HG03520 (cell line): ENCODE results near the gene AKR1C8.
"Not testable (repeated sequence)": the region's sequence is repeated elsewhere in the genome, so short reads cannot be mapped to it uniquely, and the experiment has no call there.

ENCODE experiments used
- ATAC-seq: cut with Tn5 transposase; IDR thresholded peaks from one replicate; pipeline ENCODE4 v1.9.1; 2021; ENCODE audit warnings: mild to moderate bottlenecking, moderate library complexity; ENCODE audit not compliant: unreplicated experiment

Gene AKR1C8

GRCh38 chr10:5168897-5169420, 16.0 kb downstream of the AKR1C8 start:
- ATAC-seq, result no peak

GRCh38 chr10:5165738-5166137, 19.2 kb downstream of the AKR1C8 start:
- ATAC-seq, result no peak

GRCh38 chr10:5163487-5163886, 21.5 kb downstream of the AKR1C8 start:
- no peak for ATAC-seq

DNA sequence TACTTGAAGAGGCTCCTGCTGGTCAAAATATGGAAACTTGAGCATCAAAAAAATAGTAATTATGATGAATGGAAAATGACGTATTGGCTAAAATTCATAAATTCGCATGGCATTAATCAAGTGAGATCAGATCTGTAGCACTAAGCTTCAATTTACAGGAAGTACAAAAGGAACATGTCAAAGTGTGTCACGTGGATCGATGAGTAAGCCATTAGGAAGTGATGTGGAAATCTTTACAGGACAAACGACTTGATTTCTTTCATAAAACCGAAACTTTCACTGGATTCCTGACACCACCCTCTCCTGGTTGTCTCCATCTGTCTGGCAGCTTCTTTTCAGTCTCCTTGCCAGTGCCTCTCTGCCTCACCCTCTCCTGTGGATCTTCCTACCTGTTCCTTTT, 25.8 kb downstream of the AKR1C8 start:
- no peak for ATAC-seq

DNA sequence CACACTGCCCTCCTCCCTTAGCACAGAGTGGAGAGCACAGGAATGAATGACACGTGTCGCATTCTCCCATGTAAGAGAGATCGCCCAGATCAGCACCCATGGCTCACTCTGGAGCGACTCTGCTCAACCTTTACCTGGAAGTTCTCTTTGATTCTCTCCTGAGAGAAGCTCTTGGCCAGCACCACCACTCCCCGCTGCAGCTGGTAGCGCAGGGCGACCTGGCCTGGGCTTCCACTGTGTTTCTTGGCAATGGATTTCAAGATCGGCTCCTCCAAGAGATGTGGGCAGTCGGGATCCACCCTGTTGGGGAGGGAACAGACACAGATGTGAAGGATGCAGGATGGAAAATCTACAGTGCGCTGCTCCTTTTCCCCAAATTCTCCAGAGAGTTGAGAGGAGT, 27.4 kb downstream of the AKR1C8 start:
- ATAC-seq, result no peak

GRCh38 chr10:5155951-5156350, 29.0 kb downstream of the AKR1C8 start:
- ATAC-seq, result no peak

- ATAC-seq, result no peak
Observed at GRCh38 chr10:5151076-5151475, 33.9 kb downstream of the AKR1C8 start.

GRCh38 chr10:5148678-5149032, 36.3 kb downstream of the AKR1C8 start:
- no peak for ATAC-seq

DNA sequence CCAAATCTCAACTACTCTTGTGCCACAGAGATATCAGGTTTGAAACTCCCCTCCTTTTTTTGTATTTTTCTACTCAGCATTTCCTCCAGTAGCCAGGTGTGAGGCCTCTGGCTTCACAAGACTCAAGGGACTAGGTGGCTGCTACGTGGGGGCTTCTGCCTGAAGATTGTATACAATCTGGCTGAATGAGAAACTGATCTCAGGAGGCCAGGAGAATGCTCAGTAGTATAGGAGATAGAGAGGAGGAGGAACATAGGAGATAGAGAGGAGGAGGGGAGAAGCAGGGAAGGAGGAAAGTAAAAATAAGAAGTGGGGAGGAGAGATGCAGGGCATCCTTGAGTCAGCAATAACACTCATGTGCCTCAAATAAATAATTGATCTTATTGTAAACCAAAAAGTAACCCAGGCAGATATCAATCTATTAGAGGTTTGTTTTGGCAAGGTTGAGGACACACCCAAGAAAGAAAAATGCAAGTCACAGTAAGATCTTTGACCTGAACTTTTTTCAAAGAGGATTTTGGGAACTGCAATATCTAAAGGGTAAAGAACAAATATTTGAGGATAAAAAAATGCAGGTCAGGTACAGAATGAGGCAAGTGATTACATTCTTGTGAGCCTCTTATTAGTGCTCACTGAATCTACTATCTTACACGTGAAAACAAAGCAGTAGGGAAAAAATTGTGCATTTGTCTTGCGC, 36.8 kb downstream of the AKR1C8 start:
- no peak for ATAC-seq

DNA sequence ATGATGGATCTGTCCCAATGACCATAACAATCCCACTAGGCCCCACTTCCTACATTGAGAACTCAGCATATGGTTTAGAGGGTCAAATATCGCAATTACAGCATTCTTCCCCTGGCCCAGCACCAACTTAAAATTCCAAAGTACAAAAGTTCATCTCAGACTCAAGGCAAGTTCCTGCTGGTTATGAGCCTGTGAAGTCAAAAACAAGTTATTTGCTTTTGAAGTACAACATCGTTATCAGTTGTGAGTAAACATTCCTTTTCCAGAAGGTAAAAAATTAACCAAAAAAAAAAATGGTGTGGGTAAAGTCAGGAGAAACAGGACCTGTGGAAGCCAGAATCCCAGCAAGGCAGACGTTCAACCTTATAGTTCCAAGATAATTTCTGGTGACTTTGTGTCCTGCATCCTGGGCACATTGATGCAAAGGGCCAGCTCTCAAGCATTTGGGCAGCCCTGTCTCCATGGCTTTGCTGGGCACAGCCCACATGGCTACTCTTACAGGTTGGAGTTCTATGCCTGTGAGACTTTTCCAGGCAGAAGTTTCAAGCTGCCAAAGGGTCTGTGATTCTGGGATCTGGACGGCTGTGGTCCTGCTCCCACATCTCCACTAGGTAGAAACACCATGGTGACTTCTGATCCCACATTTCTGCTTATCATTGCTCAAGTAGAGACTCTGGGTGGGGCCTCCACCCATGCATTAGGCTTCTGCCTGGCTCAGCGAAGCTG, 37.5 kb downstream of the AKR1C8 start:
- no peak for ATAC-seq

GRCh38 chr10:5146920-5147254, 38.1 kb downstream of the AKR1C8 start:
- no peak for ATAC-seq

DNA sequence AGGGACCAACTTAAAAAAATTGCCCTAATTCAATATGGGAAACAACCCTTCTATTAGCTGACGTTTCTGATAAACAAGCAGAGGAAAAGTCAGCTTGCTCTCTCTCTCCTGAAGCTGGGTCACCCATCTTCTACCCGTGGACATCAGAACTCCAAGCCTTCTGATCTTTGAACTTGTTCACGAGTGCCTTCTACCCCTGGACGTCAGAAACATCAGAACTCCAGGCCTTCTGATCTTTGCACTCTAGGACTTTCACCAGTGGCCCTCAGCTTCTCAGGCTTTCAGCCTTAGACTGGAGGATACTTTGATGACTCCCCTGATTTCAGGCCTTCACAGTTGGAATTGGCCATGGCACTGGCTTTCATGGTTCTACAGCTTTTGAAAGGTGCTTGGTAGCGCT, 41.8 kb downstream of the AKR1C8 start:
- no peak for ATAC-seq

DNA sequence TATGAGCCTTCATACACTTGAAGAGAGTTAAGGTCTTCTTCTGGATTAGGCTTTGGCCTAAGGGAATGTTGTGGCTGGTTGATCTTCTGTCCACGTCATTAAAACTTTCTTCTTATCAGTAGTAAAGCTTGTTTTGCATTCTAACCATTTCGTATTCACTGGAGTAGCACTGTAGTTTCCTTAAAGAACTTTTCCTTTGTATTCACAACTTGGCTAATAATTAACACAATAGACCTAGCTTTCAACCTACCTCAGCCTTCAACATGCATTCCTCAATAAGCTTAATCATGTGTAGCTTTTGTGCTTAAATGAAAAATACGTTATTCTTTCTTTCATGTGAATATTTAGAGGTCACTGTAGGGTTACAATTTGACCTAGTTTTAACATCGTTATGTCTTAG, 42.8 kb downstream of the AKR1C8 start:
- no peak for ATAC-seq

- not testable (repeated sequence) for ATAC-seq
Observed at GRCh38 chr10:5137699-5138098, 47.3 kb downstream of the AKR1C8 start.

DNA sequence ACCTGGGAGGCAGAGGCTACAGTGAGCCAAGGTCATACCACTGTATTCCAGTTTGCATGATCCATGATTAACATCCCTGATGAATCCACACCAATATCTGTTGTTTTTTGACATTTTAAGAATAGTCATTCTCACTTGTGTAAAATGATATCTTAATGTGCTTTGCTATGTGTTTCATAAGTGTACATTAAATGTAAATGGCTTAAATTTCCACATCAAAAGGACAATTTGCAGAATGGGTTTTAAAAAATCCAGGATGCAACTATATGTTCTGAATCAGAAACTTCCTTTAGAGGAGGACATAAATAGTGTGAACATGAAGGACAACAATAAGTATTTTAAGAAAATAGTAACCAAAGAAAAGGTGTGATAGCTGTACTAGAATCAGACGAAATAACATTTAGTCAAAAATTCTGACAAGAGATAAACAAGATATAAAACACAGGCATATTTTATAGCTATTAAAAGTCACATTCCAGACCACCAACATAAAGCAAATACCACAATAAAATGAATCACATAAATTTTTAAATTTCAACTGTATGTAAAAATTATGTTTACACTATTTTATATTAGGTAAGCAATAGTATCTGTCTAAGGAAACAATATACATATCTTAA, 48.4 kb downstream of the AKR1C8 start:
- ATAC-seq, result no peak

DNA sequence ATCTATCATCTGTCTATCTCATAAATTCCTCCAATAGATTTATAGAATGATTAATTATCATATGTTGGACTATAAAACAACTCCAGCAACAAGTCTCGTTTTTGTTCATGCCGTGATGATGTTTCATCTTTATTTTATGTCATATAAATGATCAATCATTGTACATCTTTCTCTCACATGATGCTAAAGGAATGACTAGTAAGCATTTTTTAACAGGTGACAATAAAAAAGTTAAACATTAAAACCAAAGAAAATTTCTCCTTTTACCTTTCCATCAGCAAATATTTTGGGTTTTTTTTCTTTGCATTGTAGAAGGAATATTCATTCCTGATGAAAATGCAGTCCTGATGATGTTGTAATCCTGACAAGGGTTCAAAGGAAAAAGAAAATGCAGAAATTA, 49.4 kb downstream of the AKR1C8 start:
- no peak for ATAC-seq

- no peak for ATAC-seq
Observed at GRCh38 chr10:5125315-5126044, 59.5 kb downstream of the AKR1C8 start.

GRCh38 chr10:5123886-5124285, 61.1 kb downstream of the AKR1C8 start:
- ATAC-seq, result no peak

DNA sequence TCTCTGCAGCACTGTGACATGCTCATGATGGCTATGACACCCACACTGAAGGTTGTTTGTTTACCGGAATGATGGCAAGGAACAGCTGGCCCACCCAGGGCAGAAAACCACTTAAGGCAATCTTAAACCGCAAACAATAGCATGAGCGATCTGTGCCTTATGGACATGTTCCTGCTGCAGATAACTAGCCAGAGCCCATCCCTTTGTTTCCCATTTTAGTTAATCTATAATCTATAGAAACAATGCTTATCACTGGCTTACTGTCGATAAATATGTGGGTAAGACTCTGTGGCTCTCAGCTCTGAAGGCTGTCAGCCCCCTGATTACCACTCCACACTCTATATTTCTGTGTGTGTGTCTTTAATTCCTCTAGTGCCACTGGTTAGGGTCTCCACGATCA, 65.0 kb downstream of the AKR1C8 start:
- ATAC-seq, result not testable (repeated sequence)

DNA sequence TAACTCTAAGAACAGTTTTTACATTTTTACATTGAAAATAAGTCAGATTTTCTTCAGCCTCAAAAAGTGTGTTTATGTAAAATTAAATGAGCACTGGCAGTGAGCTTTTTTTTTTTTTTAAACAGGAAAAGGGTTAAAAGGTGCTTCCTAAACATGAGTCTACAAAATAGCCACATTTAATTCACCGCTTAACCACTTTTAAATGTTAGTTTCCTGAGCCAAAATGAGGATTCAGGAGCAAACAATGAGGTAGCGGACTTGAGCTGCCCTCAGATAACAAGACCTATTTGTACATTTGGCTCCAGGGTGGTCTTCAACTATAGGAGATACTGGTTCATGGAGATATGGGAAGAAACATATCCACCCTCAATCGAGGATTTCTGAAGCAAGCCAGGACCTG, 67.9 kb downstream of the AKR1C8 start:
- ATAC-seq, result no peak

GRCh38 chr10:5116621-5117020, 68.3 kb downstream of the AKR1C8 start:
- ATAC-seq, result no peak
